Heart left ventricle (tissue), 13 donors: ENCODE measurements around the gene RITA1.

Experiments
- POLR2A ChIP-seq, 2 donors: fragments of 450-650 bp; IDR thresholded peaks; one replicate each; pipeline ENCODE4 v1.6.1; 2017; ENCODE audit warnings: antibody characterized with exemption in 2 of 2, mild to moderate bottlenecking in 2 of 2, moderate library complexity in 2 of 2
- TF ChIP-seq, protein P1 (sequence below), 12 donors: fragments of 200-600 bp; sonication (generic) in 4 of 12; IDR thresholded peaks; one replicate each; pipeline versions ENCODE4 v1.5.0 to v1.8.0; 2018 to 2022; ENCODE audit warnings: antibody characterized with exemption in 12 of 12, mild to moderate bottlenecking in 5 of 12
- donor health status: ischemic (EF 13 %, LVEDD 7.1; RV severe dilation, severe dysfunction).
- donor health status: DM: no; HTN: yes; CAD: no.
- donor health status: DM: no; HTN: no; CAD: no.
- donor health status: ischemic (EF 25% LVEDD 6.9; RV normal size, moderate dysfunction).
- donor health status: ischemic (EF 25% LVEDD 5.7; RV mildly dilated, moderate dysfunction).
- donor health status: ischemic (EF 35%, LVEDD 5.7; RV mildly dilated, moderate dysfunction).
- donor health status: nonischemic (EF 11% LVEDD 7.7; RV severe dilation, severe dysfunction).
- donor health status: DM: yes; HTN: yes; CAD: no.
- donor health status: PGD.
- donor health status: ischemic (EF 29% LVEDD 5.4; RV normal size, mild dysfunction).
- donor health status: nonischemic (EF 23%, LVEDD 6.1; RV moderate dilation, normal function).

GRCh38 chr12:113236539-113237399 lies 51.2 kb downstream of the RITA1 start:
- TF ChIP-seq, protein P1, sequence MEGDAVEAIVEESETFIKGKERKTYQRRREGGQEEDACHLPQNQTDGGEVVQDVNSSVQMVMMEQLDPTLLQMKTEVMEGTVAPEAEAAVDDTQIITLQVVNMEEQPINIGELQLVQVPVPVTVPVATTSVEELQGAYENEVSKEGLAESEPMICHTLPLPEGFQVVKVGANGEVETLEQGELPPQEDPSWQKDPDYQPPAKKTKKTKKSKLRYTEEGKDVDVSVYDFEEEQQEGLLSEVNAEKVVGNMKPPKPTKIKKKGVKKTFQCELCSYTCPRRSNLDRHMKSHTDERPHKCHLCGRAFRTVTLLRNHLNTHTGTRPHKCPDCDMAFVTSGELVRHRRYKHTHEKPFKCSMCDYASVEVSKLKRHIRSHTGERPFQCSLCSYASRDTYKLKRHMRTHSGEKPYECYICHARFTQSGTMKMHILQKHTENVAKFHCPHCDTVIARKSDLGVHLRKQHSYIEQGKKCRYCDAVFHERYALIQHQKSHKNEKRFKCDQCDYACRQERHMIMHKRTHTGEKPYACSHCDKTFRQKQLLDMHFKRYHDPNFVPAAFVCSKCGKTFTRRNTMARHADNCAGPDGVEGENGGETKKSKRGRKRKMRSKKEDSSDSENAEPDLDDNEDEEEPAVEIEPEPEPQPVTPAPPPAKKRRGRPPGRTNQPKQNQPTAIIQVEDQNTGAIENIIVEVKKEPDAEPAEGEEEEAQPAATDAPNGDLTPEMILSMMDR (IDR thresholded peaks at IDR 0.05) = no peak
- no peak for TF ChIP-seq POLR2A (IDR thresholded peaks at IDR 0.05)
